Neural cell (in vitro differentiated cells): ENCODE data around the gene BEND5. TPM values are rescaled to one million over a fixed set of nuclear protein-coding genes. Genes with fewer than 3 reads are reported as not detected.

Source experiments
- H2AFZ ChIP-seq: fragments of 200-600, 300-800 bp; sonication (generic), shearing (Covaris generic); 2 replicates; pipeline ENCODE4 v1.6.0; 2014; ENCODE audit warnings: low read depth, mild to moderate bottlenecking, antibody characterized with exemption, low read length, moderate library complexity
- H3F3A ChIP-seq: fragments of 200-600 bp; shearing (Covaris generic); 2 replicates; pipeline ENCODE4 v1.6.1; 2016; ENCODE audit warnings: mild to moderate bottlenecking, moderate library complexity, mixed read lengths, antibody characterized with exemption, low read length; ENCODE audit not compliant: insufficient read depth, poor library complexity, severe bottlenecking
- H3K27ac ChIP-seq: fragments of 200-600, 300-800 bp; sonication (generic), shearing (Covaris generic); 2 replicates; pipeline ENCODE4 v1.5.1; 2014; ENCODE audit warnings: mild to moderate bottlenecking, low read length, moderate library complexity
- H3K27me3 ChIP-seq: fragments of 300-800, 200-600 bp; sonication (generic), shearing (Covaris generic); 2 replicates; pipeline ENCODE4 v1.6.0; 2014; ENCODE audit warnings: mild to moderate bottlenecking, low read depth, low read length, moderate library complexity; ENCODE audit not compliant: insufficient read depth
- H3K36me3 ChIP-seq: fragments of 300-800, 200-600 bp; sonication (generic), shearing (Covaris generic); 2 replicates; pipeline ENCODE4 v1.5.1; 2014; ENCODE audit warnings: mild to moderate bottlenecking, antibody characterized with exemption, low read length, moderate library complexity; ENCODE audit not compliant: insufficient read depth
- H3K4me2 ChIP-seq: fragments of 300-800, 200-600 bp; sonication (generic), shearing (Covaris generic); 2 replicates; pipeline ENCODE4 v1.6.0; 2014; ENCODE audit warnings: mild to moderate bottlenecking, low read length
- H3K4me3 ChIP-seq: fragments of 300-800, 200-600 bp; sonication (generic), shearing (Covaris generic); 2 replicates; pipeline ENCODE4 v1.5.1; 2014; ENCODE audit warnings: mild to moderate bottlenecking, low read length, moderate library complexity
- H3K79me2 ChIP-seq: fragments of 200-600 bp; shearing (Covaris generic); replicated peaks from 2 replicates; pipeline ENCODE4 v1.6.0; 2014; ENCODE audit warnings: mild to moderate bottlenecking, low read length, moderate library complexity; ENCODE audit not compliant: insufficient read depth
- H3K9ac ChIP-seq: fragments of 300-800, 200-600 bp; sonication (generic), shearing (Covaris generic); 2 replicates; pipeline ENCODE4 v1.6.1; 2016; ENCODE audit warnings: mild to moderate bottlenecking, low read length, mixed read lengths
- H3K9me2 ChIP-seq: fragments of 200-600 bp; shearing (Covaris generic); 2 replicates; pipeline ENCODE4 v1.6.1; 2016; ENCODE audit warnings: mild to moderate bottlenecking, low read length, mixed read lengths; ENCODE audit not compliant: insufficient read depth
- H3K9me3 ChIP-seq: fragments of 200-600, 300-800 bp; sonication (generic), shearing (Covaris generic); 2 replicates; pipeline ENCODE4 v1.6.1; 2016; ENCODE audit warnings: mild to moderate bottlenecking, mixed run types, low read length, moderate library complexity, mixed read lengths
- H4K20me1 ChIP-seq: fragments of 200-600 bp; shearing (Covaris generic); 2 replicates; pipeline ENCODE4 v1.6.1; 2016; ENCODE audit warnings: mild to moderate bottlenecking, mixed run types; ENCODE audit not compliant: insufficient read depth
- EP300 ChIP-seq: fragments of 450-650 bp; conservative IDR thresholded peaks from 2 replicates; pipeline ENCODE4 v1.6.1; 2014; ENCODE audit warnings: antibody characterized with exemption, mild to moderate bottlenecking, moderate library complexity; ENCODE audit not compliant: poor library complexity, severe bottlenecking
- EZH2 ChIP-seq: fragments of 200-600, 300-800 bp; shearing (Covaris generic), sonication (generic); IDR thresholded peaks from 2 replicates; pipeline ENCODE4 v1.6.1; 2014; ENCODE audit warnings: antibody characterized with exemption, low read length, borderline replicate concordance, mild to moderate bottlenecking; ENCODE audit not compliant: insufficient read depth, poor library complexity, severe bottlenecking
- MXI1 ChIP-seq: fragments of 450-650 bp; conservative IDR thresholded peaks from 2 replicates; pipeline ENCODE4 v1.6.1; 2014; ENCODE audit warnings: antibody characterized with exemption, mild to moderate bottlenecking; ENCODE audit not compliant: poor library complexity, severe bottlenecking
- POLR2AphosphoS5 ChIP-seq: IDR thresholded peaks from 2 replicates; pipeline ENCODE4 v1.6.1; 2012
- RAD21 ChIP-seq: fragments of 450-650 bp; conservative IDR thresholded peaks from 2 replicates; pipeline ENCODE4 v1.6.1; 2014; ENCODE audit warnings: antibody characterized with exemption, mild to moderate bottlenecking, moderate library complexity
- SMC3 ChIP-seq: fragments of 450-650 bp; conservative IDR thresholded peaks from 2 replicates; pipeline ENCODE4 v1.6.1; 2014; ENCODE audit warnings: antibody characterized with exemption, mild to moderate bottlenecking, moderate library complexity; ENCODE audit not compliant: poor library complexity
- TAF1 ChIP-seq: IDR thresholded peaks from 2 replicates; pipeline ENCODE4 v1.6.1; 2012; ENCODE audit warnings: low read depth
- polyA plus RNA-seq: library from polyadenylated mRNA; depleted of rRNA; stranded (reverse); fragments of >200 nt; gene quantifications from 2 replicates; pipeline ENCODE4 v1.2.3, GENCODE V29; 2014
- TF ChIP-seq, protein P1 (sequence below): IDR thresholded peaks from 2 replicates; pipeline ENCODE4 v1.6.1; 2012; ENCODE audit warnings: borderline replicate concordance
- TF ChIP-seq, protein P2 (sequence below): fragments of 450-650 bp; IDR thresholded peaks from 2 replicates; pipeline ENCODE4 v1.5.1; 2014; ENCODE audit warnings: antibody characterized with exemption, mild to moderate bottlenecking, moderate library complexity; ENCODE audit not compliant: poor library complexity, severe bottlenecking

The BEND5 gene
- polyA plus RNA-seq, 1 donor from 2014 or later = 64.9 TPM

DNA sequence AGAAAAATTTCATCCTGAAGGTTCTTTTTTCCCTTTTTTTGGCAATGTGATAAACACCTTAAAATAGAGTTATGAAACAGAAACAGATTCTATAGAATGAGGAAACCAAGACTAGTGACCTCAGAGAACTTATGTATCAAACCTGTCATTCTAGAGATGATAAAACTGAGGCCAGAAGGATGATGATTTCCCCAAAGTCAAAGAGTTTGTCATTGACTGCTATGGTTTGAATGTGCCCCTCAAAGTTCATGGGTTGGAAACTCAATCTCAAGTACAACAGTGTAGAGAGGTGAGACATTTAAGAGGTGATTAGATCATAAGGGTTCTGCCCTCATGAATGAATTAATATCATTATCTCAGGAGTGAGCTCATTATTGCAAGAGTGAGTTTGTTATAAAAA, 13.7 kb upstream of the BEND5 start:
- no peak overlapping the region for H2AFZ ChIP-seq
- H3K4me2 ChIP-seq = no peak overlapping the region
- H3K27me3 ChIP-seq = no peaks in the 10 kb centered on the region
- H3K9me3 ChIP-seq = no peaks in the 10 kb centered on the region
- H3K79me2 ChIP-seq = no peaks in the 10 kb centered on the region
- no peaks in the 10 kb centered on the region for H4K20me1 ChIP-seq
- H3K36me3 ChIP-seq = no peaks in the 10 kb centered on the region
- H3F3A ChIP-seq = no peaks in the 10 kb centered on the region
- TF ChIP-seq, protein P1, sequence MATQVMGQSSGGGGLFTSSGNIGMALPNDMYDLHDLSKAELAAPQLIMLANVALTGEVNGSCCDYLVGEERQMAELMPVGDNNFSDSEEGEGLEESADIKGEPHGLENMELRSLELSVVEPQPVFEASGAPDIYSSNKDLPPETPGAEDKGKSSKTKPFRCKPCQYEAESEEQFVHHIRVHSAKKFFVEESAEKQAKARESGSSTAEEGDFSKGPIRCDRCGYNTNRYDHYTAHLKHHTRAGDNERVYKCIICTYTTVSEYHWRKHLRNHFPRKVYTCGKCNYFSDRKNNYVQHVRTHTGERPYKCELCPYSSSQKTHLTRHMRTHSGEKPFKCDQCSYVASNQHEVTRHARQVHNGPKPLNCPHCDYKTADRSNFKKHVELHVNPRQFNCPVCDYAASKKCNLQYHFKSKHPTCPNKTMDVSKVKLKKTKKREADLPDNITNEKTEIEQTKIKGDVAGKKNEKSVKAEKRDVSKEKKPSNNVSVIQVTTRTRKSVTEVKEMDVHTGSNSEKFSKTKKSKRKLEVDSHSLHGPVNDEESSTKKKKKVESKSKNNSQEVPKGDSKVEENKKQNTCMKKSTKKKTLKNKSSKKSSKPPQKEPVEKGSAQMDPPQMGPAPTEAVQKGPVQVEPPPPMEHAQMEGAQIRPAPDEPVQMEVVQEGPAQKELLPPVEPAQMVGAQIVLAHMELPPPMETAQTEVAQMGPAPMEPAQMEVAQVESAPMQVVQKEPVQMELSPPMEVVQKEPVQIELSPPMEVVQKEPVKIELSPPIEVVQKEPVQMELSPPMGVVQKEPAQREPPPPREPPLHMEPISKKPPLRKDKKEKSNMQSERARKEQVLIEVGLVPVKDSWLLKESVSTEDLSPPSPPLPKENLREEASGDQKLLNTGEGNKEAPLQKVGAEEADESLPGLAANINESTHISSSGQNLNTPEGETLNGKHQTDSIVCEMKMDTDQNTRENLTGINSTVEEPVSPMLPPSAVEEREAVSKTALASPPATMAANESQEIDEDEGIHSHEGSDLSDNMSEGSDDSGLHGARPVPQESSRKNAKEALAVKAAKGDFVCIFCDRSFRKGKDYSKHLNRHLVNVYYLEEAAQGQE = no peak
- TF ChIP-seq RAD21 (no peak), SMC3 (no peak), EP300 (no peak), EZH2 (no peak), MXI1 (no peak), TAF1 (no peak), POLR2AphosphoS5 (no peak)
- TF ChIP-seq, protein P2, sequence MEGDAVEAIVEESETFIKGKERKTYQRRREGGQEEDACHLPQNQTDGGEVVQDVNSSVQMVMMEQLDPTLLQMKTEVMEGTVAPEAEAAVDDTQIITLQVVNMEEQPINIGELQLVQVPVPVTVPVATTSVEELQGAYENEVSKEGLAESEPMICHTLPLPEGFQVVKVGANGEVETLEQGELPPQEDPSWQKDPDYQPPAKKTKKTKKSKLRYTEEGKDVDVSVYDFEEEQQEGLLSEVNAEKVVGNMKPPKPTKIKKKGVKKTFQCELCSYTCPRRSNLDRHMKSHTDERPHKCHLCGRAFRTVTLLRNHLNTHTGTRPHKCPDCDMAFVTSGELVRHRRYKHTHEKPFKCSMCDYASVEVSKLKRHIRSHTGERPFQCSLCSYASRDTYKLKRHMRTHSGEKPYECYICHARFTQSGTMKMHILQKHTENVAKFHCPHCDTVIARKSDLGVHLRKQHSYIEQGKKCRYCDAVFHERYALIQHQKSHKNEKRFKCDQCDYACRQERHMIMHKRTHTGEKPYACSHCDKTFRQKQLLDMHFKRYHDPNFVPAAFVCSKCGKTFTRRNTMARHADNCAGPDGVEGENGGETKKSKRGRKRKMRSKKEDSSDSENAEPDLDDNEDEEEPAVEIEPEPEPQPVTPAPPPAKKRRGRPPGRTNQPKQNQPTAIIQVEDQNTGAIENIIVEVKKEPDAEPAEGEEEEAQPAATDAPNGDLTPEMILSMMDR = no peak
- no peak overlapping the region for H3K27ac ChIP-seq
- H3K9ac ChIP-seq = no peak overlapping the region
- H3K4me3 ChIP-seq = no peak overlapping the region
- no peaks in the 10 kb centered on the region for H3K9me2 ChIP-seq

DNA sequence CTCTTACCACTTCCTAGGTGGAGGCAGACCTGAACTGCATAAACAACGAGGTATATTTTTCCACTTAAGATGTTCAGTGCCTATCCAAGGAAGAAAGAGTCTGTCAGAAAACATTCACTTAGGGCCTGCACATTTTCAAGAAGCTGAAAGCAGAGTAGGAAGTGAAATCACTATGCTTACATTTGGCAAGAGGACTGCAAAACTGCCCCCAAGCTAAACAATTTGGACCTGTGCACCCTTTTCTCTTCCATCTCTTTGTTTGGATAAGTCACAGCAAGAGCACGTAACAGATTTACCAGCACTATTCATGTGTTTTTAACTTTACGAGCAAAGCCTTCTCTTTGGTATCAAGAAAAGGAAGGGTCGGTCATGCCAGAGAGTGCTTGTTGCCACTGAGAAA, 13.2 kb upstream of the BEND5 start:
- Histone ChIP-seq H3K79me2 (no peaks in the 10 kb centered on the region), H3K4me3 (no peak overlapping the region), H3K27ac (no peak overlapping the region), H3K9me3 (no peaks in the 10 kb centered on the region), H2AFZ (no peak overlapping the region), H3K9me2 (no peaks in the 10 kb centered on the region), H3K27me3 (no peaks in the 10 kb centered on the region), H3K36me3 (no peaks in the 10 kb centered on the region), H3K4me2 (no peak overlapping the region), H3K9ac (no peak overlapping the region), H3F3A (no peaks in the 10 kb centered on the region), H4K20me1 (no peaks in the 10 kb centered on the region)
- TF ChIP-seq TAF1 (no peak), EZH2 (no peak), POLR2AphosphoS5 (no peak), EP300 (no peak), RAD21 (no peak), SMC3 (no peak)
- TF ChIP-seq, protein P1 = no peak
